HEK293 (cell line): Measurements from ENCODE around the gene EEF2KMT.
A peak's percentile ranks its signal among the peaks of the same experiment; 100 is the strongest.

Source experiments
- CTCF ChIA-PET: fragments of 350-600 bp; formaldehyde crosslinking; extraction: SDS; loops from one replicate; lab custom pipeline; 2021; ENCODE audit warnings: antibody characterized with exemption; lab: Yijun Ruan, JAX
- POLR2A ChIA-PET: fragments of 300-600 bp; formaldehyde crosslinking; extraction: SDS; loops from one replicate; lab custom pipeline; 2020; ENCODE audit warnings: antibody characterized with exemption, inconsistent platforms; lab: Yijun Ruan, JAX
- H3K27ac ChIP-seq: fragments of 200-500 bp; sonication (Bioruptor generic); 2 replicates; pipeline ENCODE4 v1.5.1; 2014; ENCODE audit warnings: low read depth, low read length, control low read depth, inconsistent platforms; ENCODE audit errors: extremely low read depth
- H3K36me3 ChIP-seq, 2 experiments: fragments of 200-500 bp in 1 of 2; sonication (Bioruptor generic) in 1 of 2; 1 replicate in 1 of 2; 2 replicates in 1 of 2; pipeline ENCODE4 v1.5.1; 2014 to 2017; ENCODE audit warnings: inconsistent platforms in 2 of 2, low read length in 2 of 2; ENCODE audit not compliant: control insufficient read depth in 2 of 2, insufficient read depth in 1 of 2
- H3K4me1 ChIP-seq: fragments of 200-500 bp; sonication (Bioruptor generic); 2 replicates; pipeline ENCODE4 v1.5.1; 2014; ENCODE audit warnings: mild to moderate bottlenecking, low read length, inconsistent platforms; ENCODE audit not compliant: control insufficient read depth, insufficient read depth
- H3K4me3 ChIP-seq: 2 replicates; pipeline ENCODE4 v1.5.1; 2011; ENCODE audit warnings: low read depth, mild to moderate bottlenecking, control low read depth, low read length, moderate library complexity
- H3K9me3 ChIP-seq: fragments of 200-500 bp; sonication (Bioruptor generic); 2 replicates; pipeline ENCODE4 v1.5.1; 2014; ENCODE audit warnings: low read depth, low read length, inconsistent platforms; ENCODE audit not compliant: control insufficient read depth, insufficient read depth
- BCL11A ChIP-seq: fragments of 450-650 bp; formaldehyde crosslinking; IDR thresholded peaks from 2 replicates; pipeline ENCODE4 v1.5.1; 2016; ENCODE audit warnings: low read depth, missing biosample characterization, missing genetic modification characterization
- EGR2 ChIP-seq: fragments of 450-650 bp; formaldehyde crosslinking; IDR thresholded peaks from 2 replicates; pipeline ENCODE4 v1.5.1; 2016; ENCODE audit warnings: low read depth, missing biosample characterization, missing genetic modification characterization
- HIC1 ChIP-seq: fragments of 450-650 bp; formaldehyde crosslinking; IDR thresholded peaks from 2 replicates; pipeline ENCODE4 v1.5.1; 2016; ENCODE audit warnings: missing biosample characterization, missing genetic modification characterization
- KLF10 ChIP-seq: fragments of 450-650 bp; IDR thresholded peaks from 2 replicates; pipeline ENCODE4 v1.5.1; 2018; ENCODE audit warnings: missing biosample characterization, mild to moderate bottlenecking, missing genetic modification characterization
- RBAK ChIP-seq: fragments of 450-650 bp; formaldehyde crosslinking; IDR thresholded peaks from 2 replicates; pipeline ENCODE4 v1.5.1; 2016; ENCODE audit warnings: missing biosample characterization, missing genetic modification characterization
- REST ChIP-seq: fragments of 450-650 bp; formaldehyde crosslinking; IDR thresholded peaks from 2 replicates; pipeline ENCODE4 v1.5.1; 2016; ENCODE audit warnings: missing biosample characterization, missing genetic modification characterization
- SETDB1 ChIP-seq: IDR thresholded peaks from one replicate; pipeline ENCODE4 v1.6.1; 2017; ENCODE audit warnings: mild to moderate bottlenecking, low read length, moderate library complexity, mixed read lengths; ENCODE audit not compliant: insufficient read length
- SP2 ChIP-seq: fragments of 450-650 bp; formaldehyde crosslinking; IDR thresholded peaks from 2 replicates; pipeline ENCODE4 v1.5.1; 2016; ENCODE audit warnings: missing biosample characterization, missing genetic modification characterization
- WT1 ChIP-seq: fragments of 450-650 bp; formaldehyde crosslinking; IDR thresholded peaks from 2 replicates; pipeline ENCODE4 v1.5.1; 2016; ENCODE audit warnings: missing biosample characterization, missing genetic modification characterization
- ZBTB26 ChIP-seq: fragments of 450-650 bp; formaldehyde crosslinking; optimal IDR thresholded peaks from 2 replicates; pipeline ENCODE3; 2016; ENCODE audit warnings: missing biosample characterization, mild to moderate bottlenecking, missing genetic modification characterization
- ZBTB49 ChIP-seq: fragments of 450-650 bp; formaldehyde crosslinking; IDR thresholded peaks from 2 replicates; pipeline ENCODE4 v1.5.1; 2016; ENCODE audit warnings: missing biosample characterization, missing genetic modification characterization, low read depth
- ZFP41 ChIP-seq: fragments of 450-650 bp; formaldehyde crosslinking; IDR thresholded peaks from 2 replicates; pipeline ENCODE4 v1.5.1; 2016; ENCODE audit warnings: missing biosample characterization, missing genetic modification characterization, borderline replicate concordance
- ZFP69B ChIP-seq: fragments of 450-650 bp; formaldehyde crosslinking; IDR thresholded peaks from 2 replicates; pipeline ENCODE4 v1.5.1; 2016; ENCODE audit warnings: missing biosample characterization, missing genetic modification characterization
- ZIC2 ChIP-seq: fragments of 450-650 bp; formaldehyde crosslinking; IDR thresholded peaks from 2 replicates; pipeline ENCODE4 v1.5.1; 2016; ENCODE audit warnings: missing biosample characterization, missing genetic modification characterization
- ZNF10 ChIP-seq: fragments of 450-650 bp; formaldehyde crosslinking; IDR thresholded peaks from 2 replicates; pipeline ENCODE4 v1.5.1; 2017; ENCODE audit warnings: missing biosample characterization, missing genetic modification characterization
- ZNF132 ChIP-seq: fragments of 450-650 bp; formaldehyde crosslinking; IDR thresholded peaks from 2 replicates; pipeline ENCODE4 v1.5.1; 2017; ENCODE audit warnings: missing biosample characterization, missing genetic modification characterization, borderline replicate concordance
- ZNF133 ChIP-seq: fragments of 450-650 bp; formaldehyde crosslinking; IDR thresholded peaks from 2 replicates; pipeline ENCODE4 v1.5.1; 2016; ENCODE audit warnings: missing biosample characterization, missing genetic modification characterization
- ZNF146 ChIP-seq: fragments of 450-650 bp; formaldehyde crosslinking; IDR thresholded peaks from 2 replicates; pipeline ENCODE4 v1.5.1; 2016; ENCODE audit warnings: missing biosample characterization, missing genetic modification characterization
- ZNF175 ChIP-seq: fragments of 450-650 bp; formaldehyde crosslinking; IDR thresholded peaks from 2 replicates; pipeline ENCODE4 v1.5.1; 2016; ENCODE audit warnings: missing biosample characterization, missing genetic modification characterization
- ZNF19 ChIP-seq: fragments of 450-650 bp; formaldehyde crosslinking; IDR thresholded peaks from 2 replicates; pipeline ENCODE4; 2016; ENCODE audit warnings: missing biosample characterization, missing genetic modification characterization, low read depth
- ZNF510 ChIP-seq: fragments of 450-650 bp; formaldehyde crosslinking; IDR thresholded peaks from 2 replicates; pipeline ENCODE4 v1.5.1; 2018; ENCODE audit warnings: mild to moderate bottlenecking, missing genetic modification characterization, missing biosample characterization; ENCODE audit not compliant: insufficient replicate concordance
- ZNF629 ChIP-seq: fragments of 450-650 bp; formaldehyde crosslinking; IDR thresholded peaks from 2 replicates; pipeline ENCODE4 v1.5.1; 2017; ENCODE audit warnings: missing biosample characterization, missing genetic modification characterization
- ZNF830 ChIP-seq: fragments of 450-650 bp; IDR thresholded peaks from 2 replicates; pipeline ENCODE4 v1.5.0; 2018; ENCODE audit warnings: missing biosample characterization, missing genetic modification characterization, low read depth, mild to moderate bottlenecking, moderate library complexity

The EEF2KMT gene

GRCh38 chr16:5069048-5069447, 28.5 kb downstream of the EEF2KMT start:
- peaks cover 0 to 5% of the 10 kb centered on the region in 2 experiments; a peak in 1 of 3 replicates for H3K36me3 ChIP-seq
- no peak for TF ChIP-seq WT1 (tag by site-specific recombination)
- TF ChIP-seq ZNF132 (tag by site-specific recombination), result no peak
- no peak for TF ChIP-seq BCL11A (tag by site-specific recombination)
- peaks cover 14% of the 10 kb centered on the region for H3K4me1 ChIP-seq
- H3K9me3 ChIP-seq, result no peaks in the 10 kb centered on the region
- ChIA-PET CTCF (no interaction called here), POLR2A (no interaction called here)
- no peak overlapping the region for H3K27ac ChIP-seq
- no peak overlapping the region for H3K4me3 ChIP-seq

- Histone ChIP-seq H3K27ac (no peak overlapping the region), H3K4me1 (peaks cover 14% of the 10 kb centered on the region), H3K9me3 (no peaks in the 10 kb centered on the region), H3K36me3 (no peaks in the 10 kb centered on the region), H3K4me3 (no peak overlapping the region)
- ChIA-PET POLR2A (no interaction called here), CTCF (interaction anchor here (0.8 to 1.3 kb wide), 2 partner anchors 9 to 10 kb away, joined by 5 to 6 read pairs; no protein-coding TSS in a partner anchor)
- TF ChIP-seq ZNF10 (tag by site-specific recombination), result peak; percentile 54; the same call in 1 of the 2 replicates
- TF ChIP-seq ZBTB26, result no peak
Observed at GRCh38 chr16:5066511-5066910, 31.1 kb downstream of the EEF2KMT start.

GRCh38 chr16:5065813-5066212, 31.8 kb downstream of the EEF2KMT start, which contains the start of gene C16orf89:
Gene C16orf89 (minus strand): TSS chr16:5065956. CDS start chr16:5065908, 48 bp downstream.
- no peaks in the 10 kb centered on the region for H3K9me3 ChIP-seq
- ChIA-PET CTCF (interaction anchor here (0.7 to 1.3 kb wide), 3 partner anchors 8 to 548 kb away, joined by 3 to 6 read pairs (median 5); no protein-coding TSS in a partner anchor), POLR2A (no interaction called here)
- TF ChIP-seq ZFP41 (tag by site-specific recombination) (no peak), REST (tag by site-specific recombination) (no peak), ZNF629 (no peak), ZNF510 (tag by site-specific recombination) (no peak), ZNF175 (no peak), ZNF830 (tag by site-specific recombination) (no peak), SETDB1 (no peak), RBAK (tag by site-specific recombination) (no peak), ZNF19 (tag by site-specific recombination) (no peak), ZFP69B (tag by site-specific recombination) (no peak), SP2 (tag by site-specific recombination) (no peak), EGR2 (tag by site-specific recombination) (peak; percentile 54), ZNF133 (tag by site-specific recombination) (no peak), ZBTB49 (tag by site-specific recombination) (no peak), ZNF146 (tag by site-specific recombination) (no peak), HIC1 (tag by site-specific recombination) (no peak), KLF10 (tag by site-specific recombination) (no peak), ZIC2 (tag by site-specific recombination) (0 out of 2 replicates have a peak, but pooled peaks have one; percentile 46)

More at GRCh38 chr16:5065813-5066212, 31.8 kb downstream of the EEF2KMT start, which contains the start of gene C16orf89:
- Histone ChIP-seq H3K4me3 (no peak within 1 kb of the TSS), H3K4me1 (peaks cover 14% of the 10 kb centered on the region), H3K27ac (peak within 1 kb of the TSS; percentile 27; the same call in 1 of the 2 replicates), H3K36me3 (no peaks in the 10 kb centered on the region)
